Measurements from ENCODE around the gene C1orf115.

C1orf115 gene, protein sequence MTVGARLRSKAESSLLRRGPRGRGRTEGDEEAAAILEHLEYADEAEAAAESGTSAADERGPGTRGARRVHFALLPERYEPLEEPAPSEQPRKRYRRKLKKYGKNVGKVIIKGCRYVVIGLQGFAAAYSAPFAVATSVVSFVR

DNA sequence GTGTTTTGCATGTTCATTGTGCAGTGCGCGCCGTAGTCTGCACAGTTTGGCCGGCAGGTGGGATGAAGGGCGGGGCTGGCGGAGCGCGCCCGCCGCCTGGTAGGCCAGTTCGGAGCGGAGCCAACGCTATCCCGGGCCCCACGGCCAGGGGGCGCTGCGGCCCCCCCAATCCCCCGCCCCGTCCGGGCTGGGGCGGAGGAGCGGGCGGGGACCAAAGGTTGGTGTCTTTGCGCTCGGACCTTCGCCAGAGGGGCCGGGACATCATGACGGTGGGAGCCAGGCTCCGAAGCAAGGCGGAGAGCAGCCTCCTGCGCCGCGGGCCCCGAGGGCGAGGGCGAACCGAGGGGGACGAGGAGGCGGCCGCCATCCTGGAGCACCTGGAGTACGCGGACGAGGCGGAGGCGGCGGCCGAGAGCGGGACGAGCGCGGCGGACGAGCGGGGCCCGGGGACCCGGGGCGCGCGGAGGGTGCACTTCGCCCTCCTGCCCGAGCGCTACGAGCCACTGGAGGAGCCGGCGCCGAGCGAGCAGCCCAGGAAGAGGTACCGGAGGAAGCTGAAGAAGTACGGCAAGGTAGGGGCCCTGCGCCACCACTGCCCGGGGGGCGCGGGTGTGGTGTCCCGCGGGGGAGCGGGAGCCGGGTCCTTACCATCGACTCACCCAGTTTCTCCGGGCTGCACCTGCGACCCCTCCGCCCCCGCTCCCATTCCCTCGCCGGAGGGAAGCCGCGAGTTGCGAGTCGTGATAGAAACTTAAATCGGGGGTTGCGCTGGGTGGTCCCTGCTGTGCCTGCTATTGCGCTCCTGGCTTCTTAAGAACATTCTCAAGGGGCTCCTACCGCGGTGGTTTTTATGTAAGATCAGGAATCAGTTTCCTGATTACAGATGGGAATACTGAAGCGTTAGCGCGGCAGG lies at the start of gene C1orf115:
TSS of gene C1orf115 (plus strand) at position 224 of the 913 bp plus-strand sequence. CDS start at position 264, 40 bp downstream.
- Histone ChIP-seq H3K9me3 (ENCODE audit: control insufficient read depth, insufficient read depth, low read depth, low read length) (no peaks in the 10 kb centered on the region), H3K4me3 (ENCODE audit: low read depth, low read length) (peak within 1 kb of the TSS; percentile 78), H3K36me3 (ENCODE audit: control insufficient read depth, insufficient read depth, low read length) (no peaks in the 10 kb centered on the region), H3K9ac (ENCODE audit: low read length) (no peak within 1 kb of the TSS), H3K4me1 (ENCODE audit: control insufficient read depth, insufficient read depth, low read length) (no peaks in the 10 kb centered on the region; the same call in 1 of the 2 replicates), H3K27ac (ENCODE audit: low read depth, low read length) (no peak within 1 kb of the TSS), H3K27me3 (ENCODE audit: control insufficient read depth, insufficient read depth, low read length) (peaks cover 42% of the 10 kb centered on the region)

DNA sequence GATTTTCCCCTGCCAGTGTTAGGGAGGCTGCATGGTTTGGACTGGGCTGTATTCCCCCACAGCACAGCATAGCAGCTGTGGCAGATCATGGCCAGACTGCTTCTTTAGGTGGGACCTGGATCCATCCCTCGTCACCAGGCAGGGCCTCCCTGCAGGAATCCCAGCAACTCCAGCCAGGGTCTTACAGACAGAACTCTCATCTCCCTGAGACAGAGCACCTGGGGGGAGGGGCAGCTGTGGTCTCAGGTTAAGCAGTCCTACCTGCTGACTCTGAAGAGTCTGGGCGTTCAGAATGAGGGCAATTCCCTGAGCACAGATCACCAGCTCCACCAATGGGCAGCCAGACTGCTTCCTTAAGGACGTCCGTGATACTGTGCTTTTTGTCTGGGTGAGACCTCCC lies 47.9 kb upstream of the C1orf115 start:
- peaks cover 2% of the 10 kb centered on the region; the same call in 1 of the 2 replicates for H3K9me3 ChIP-seq (ENCODE audit: control insufficient read depth, insufficient read depth, low read depth, low read length)
- no peak overlapping the region for H3K4me3 ChIP-seq (ENCODE audit: low read depth, low read length)
- no peaks in the 10 kb centered on the region; the same call in 1 of the 2 replicates for H3K4me1 ChIP-seq (ENCODE audit: control insufficient read depth, insufficient read depth, low read length)
- H3K36me3 ChIP-seq (ENCODE audit: control insufficient read depth, insufficient read depth, low read length), result peaks cover 15% of the 10 kb centered on the region
- H3K9ac ChIP-seq (ENCODE audit: low read length), result no peak overlapping the region
- no peak overlapping the region for H3K27ac ChIP-seq (ENCODE audit: low read depth, low read length)
- no peaks in the 10 kb centered on the region for H3K27me3 ChIP-seq (ENCODE audit: control insufficient read depth, insufficient read depth, low read length)

DNA sequence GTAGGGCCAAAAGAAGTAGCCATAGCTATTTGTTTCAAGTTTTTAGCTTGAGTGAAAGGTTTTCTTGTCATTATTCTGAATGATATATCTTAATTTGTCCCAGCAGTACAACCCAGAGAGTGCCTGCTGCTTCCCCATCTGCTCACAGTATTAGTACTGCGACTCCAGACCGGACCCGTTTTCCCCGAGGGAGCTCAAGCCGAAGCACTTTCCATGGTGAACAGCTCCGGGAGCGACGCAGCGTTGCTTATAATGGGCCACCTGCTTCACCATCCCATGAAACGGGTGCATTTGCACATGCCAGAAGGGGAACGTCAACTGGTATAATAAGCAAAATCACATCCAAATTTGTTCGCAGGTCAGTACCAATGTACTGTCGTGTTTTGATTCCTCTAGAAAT lies 37.2 kb upstream of the C1orf115 start:
- no peaks in the 10 kb centered on the region for H3K27me3 ChIP-seq (ENCODE audit: control insufficient read depth, insufficient read depth, low read length)
- no peak overlapping the region for H3K9ac ChIP-seq (ENCODE audit: low read length)
- no peaks in the 10 kb centered on the region for H3K4me1 ChIP-seq (ENCODE audit: control insufficient read depth, insufficient read depth, low read length)
- no peak overlapping the region for H3K27ac ChIP-seq (ENCODE audit: low read depth, low read length)
- H3K36me3 ChIP-seq (ENCODE audit: control insufficient read depth, insufficient read depth, low read length), result peaks cover 19% of the 10 kb centered on the region
- H3K9me3 ChIP-seq (ENCODE audit: control insufficient read depth, insufficient read depth, low read depth, low read length), result no peaks in the 10 kb centered on the region
- no peak overlapping the region for H3K4me3 ChIP-seq (ENCODE audit: low read depth, low read length)

DNA sequence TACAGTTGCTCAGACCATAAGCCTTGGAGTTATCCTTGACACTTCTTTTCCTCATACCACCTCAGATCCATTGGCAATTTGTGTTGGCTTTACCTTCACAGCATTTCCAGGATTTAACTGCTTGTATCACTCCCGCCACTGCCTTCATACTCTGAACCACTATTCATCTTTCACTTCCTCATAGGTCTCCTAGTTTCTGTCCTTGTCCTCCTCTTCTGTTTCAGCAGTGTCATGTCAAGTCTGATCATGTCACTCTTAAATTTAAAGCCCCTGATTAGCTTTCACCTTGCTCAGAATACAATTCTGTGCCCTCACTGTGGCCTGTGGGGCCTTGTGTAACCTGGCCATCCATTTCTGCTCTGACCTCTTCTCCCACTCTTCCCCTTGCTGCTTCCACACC lies 34.7 kb upstream of the C1orf115 start:
- no peak overlapping the region for H3K9ac ChIP-seq (ENCODE audit: low read length)

DNA sequence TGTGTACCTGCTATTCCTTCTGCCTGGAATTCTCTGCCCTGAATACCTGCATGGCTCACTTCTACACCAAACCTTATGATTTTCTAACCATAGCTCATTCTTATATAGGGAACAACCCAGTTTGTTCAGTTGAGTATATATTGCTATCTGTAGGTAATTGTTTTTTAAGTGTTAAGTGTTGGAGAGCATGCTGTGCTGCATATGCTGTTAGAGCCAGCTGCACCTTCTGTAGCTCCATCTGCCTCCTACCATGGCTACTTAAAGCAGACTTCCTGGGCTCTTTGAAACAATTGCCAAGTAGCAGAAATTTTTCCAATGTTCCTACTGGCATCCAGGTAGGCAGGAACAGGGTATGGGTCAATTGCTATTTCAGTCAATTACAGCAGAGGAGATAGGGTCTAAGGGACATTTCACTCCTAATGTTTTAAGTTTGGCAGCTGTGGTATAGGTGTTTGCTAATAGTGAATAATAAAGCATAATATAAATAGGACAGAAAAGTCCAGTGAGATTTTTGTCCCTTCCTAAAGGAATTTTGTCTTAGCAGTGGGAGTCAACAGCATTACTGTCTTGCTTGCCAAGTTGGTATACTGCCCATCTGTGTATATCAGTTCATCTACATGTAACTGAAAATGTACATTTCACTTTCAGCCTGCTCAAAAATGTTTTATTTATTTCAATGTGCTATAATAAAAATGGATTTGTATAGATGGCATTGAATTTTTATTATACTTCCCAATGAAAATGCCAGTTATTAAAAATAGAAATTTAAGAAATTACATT lies 34.0 kb upstream of the C1orf115 start:
- Histone ChIP-seq H3K27ac (ENCODE audit: low read depth, low read length) (no peak overlapping the region), H3K36me3 (ENCODE audit: control insufficient read depth, insufficient read depth, low read length) (peaks cover 19% of the 10 kb centered on the region), H3K9ac (ENCODE audit: low read length) (no peak overlapping the region), H3K4me1 (ENCODE audit: control insufficient read depth, insufficient read depth, low read length) (no peaks in the 10 kb centered on the region), H3K9me3 (ENCODE audit: control insufficient read depth, insufficient read depth, low read depth, low read length) (no peaks in the 10 kb centered on the region), H3K27me3 (ENCODE audit: control insufficient read depth, insufficient read depth, low read length) (no peaks in the 10 kb centered on the region), H3K4me3 (ENCODE audit: low read depth, low read length) (no peak overlapping the region)

More for the DNA sequence above, 34.7 kb upstream of the C1orf115 start:
- no peaks in the 10 kb centered on the region for H3K4me1 ChIP-seq (ENCODE audit: control insufficient read depth, insufficient read depth, low read length)
- H3K4me3 ChIP-seq (ENCODE audit: low read depth, low read length), result no peak overlapping the region
- no peak overlapping the region for H3K27ac ChIP-seq (ENCODE audit: low read depth, low read length)
- no peaks in the 10 kb centered on the region for H3K27me3 ChIP-seq (ENCODE audit: control insufficient read depth, insufficient read depth, low read length)
- no peaks in the 10 kb centered on the region for H3K9me3 ChIP-seq (ENCODE audit: control insufficient read depth, insufficient read depth, low read depth, low read length)
- H3K36me3 ChIP-seq (ENCODE audit: control insufficient read depth, insufficient read depth, low read length), result peaks cover 19% of the 10 kb centered on the region

DNA sequence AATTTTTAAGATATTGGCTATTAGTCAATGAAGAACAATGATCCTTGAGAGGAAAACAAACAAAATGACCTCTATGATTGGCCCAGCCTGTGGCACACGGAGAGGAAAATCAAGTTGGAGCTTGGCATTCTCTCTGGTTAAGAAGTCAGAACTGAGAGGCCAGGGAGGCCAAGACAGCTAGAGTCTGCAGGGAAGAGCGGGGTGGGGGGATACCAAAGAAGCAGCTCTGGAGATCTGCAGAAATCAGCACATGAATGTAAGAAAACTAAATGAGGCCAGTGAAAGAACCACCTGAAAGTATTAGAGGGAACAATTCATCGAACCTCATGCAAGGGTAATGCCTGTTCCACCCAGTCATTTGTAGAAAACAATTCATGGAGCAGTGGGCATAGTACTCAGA lies 23.8 kb upstream of the C1orf115 start:
- no peaks in the 10 kb centered on the region for H3K36me3 ChIP-seq (ENCODE audit: control insufficient read depth, insufficient read depth, low read length)
- no peak overlapping the region for H3K9ac ChIP-seq (ENCODE audit: low read length)
- H3K4me1 ChIP-seq (ENCODE audit: control insufficient read depth, insufficient read depth, low read length), result no peaks in the 10 kb centered on the region
- no peak overlapping the region for H3K4me3 ChIP-seq (ENCODE audit: low read depth, low read length)
- no peaks in the 10 kb centered on the region for H3K27me3 ChIP-seq (ENCODE audit: control insufficient read depth, insufficient read depth, low read length)
- no peak overlapping the region for H3K27ac ChIP-seq (ENCODE audit: low read depth, low read length)
- no peaks in the 10 kb centered on the region; the same call in 1 of the 2 replicates for H3K9me3 ChIP-seq (ENCODE audit: control insufficient read depth, insufficient read depth, low read depth, low read length)

DNA sequence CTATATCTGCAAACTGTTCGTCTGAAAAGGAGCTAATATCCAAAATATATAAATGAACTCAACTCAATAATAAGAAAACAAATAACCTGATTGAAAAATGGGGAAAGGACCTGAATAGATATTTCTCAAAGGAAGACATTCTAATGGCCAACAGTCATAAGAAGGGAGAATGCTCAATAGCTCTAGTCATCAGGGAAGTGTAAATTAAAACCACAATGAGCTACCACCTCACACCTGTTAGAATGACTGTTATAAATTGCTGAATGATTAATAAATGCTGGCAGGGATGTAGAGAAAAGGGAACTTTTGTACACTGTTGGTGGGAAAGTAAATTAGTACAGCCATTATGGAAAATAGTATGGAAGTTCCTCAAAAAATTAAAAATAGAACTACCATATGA lies 21.2 kb upstream of the C1orf115 start:
- Histone ChIP-seq H3K27me3 (ENCODE audit: control insufficient read depth, insufficient read depth, low read length) (no peaks in the 10 kb centered on the region), H3K27ac (ENCODE audit: low read depth, low read length) (no peak overlapping the region)

DNA sequence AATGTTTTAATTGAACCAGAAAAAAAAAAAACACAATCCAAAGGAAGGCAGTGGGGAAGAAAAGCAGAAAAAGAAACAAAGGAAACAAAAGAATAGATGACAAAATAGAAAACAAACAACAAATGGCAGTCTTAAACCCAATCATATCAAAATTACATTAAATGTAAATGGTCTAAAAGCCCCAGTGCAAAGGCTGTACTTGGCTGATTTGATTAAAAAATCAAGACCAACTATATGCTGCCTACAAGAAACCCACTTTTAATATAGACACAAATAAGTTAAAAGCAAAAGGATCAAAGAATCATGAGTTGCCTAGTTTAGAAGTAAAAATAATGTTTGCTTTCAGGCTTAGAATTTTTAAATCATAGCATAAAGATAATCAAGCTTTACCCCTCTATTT lies 19.8 kb upstream of the C1orf115 start:
- Histone ChIP-seq H3K36me3 (ENCODE audit: control insufficient read depth, insufficient read depth, low read length) (no peaks in the 10 kb centered on the region), H3K27me3 (ENCODE audit: control insufficient read depth, insufficient read depth, low read length) (no peaks in the 10 kb centered on the region), H3K4me1 (ENCODE audit: control insufficient read depth, insufficient read depth, low read length) (no peaks in the 10 kb centered on the region), H3K4me3 (ENCODE audit: low read depth, low read length) (no peak overlapping the region), H3K27ac (ENCODE audit: low read depth, low read length) (no peak overlapping the region), H3K9ac (ENCODE audit: low read length) (no peak overlapping the region), H3K9me3 (ENCODE audit: control insufficient read depth, insufficient read depth, low read depth, low read length) (no peaks in the 10 kb centered on the region; the same call in 1 of the 2 replicates)

More for the DNA sequence above, 21.2 kb upstream of the C1orf115 start:
- Histone ChIP-seq H3K4me3 (ENCODE audit: low read depth, low read length) (no peak overlapping the region), H3K4me1 (ENCODE audit: control insufficient read depth, insufficient read depth, low read length) (no peaks in the 10 kb centered on the region), H3K9me3 (ENCODE audit: control insufficient read depth, insufficient read depth, low read depth, low read length) (no peaks in the 10 kb centered on the region; the same call in 1 of the 2 replicates), H3K9ac (ENCODE audit: low read length) (no peak overlapping the region), H3K36me3 (ENCODE audit: control insufficient read depth, insufficient read depth, low read length) (no peaks in the 10 kb centered on the region)

DNA sequence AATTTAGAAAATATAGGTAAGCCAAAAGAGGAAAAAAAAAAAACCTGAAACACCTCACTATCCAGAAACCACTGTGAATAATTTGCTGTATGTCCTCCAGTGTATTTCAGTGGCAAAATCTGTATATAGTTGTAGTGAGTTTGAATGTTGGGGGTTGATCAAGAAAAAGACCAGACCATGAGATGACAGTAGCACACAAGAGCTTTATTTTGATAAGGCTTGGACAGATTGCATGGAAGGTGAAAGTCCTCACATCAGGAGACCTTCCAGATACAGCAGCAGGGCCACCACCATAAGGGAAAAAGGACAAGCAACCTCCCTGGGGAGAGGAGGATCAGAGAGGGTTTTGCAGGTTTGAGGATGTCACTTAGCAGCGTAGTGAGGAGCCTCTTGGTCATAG lies 16.2 kb upstream of the C1orf115 start:
- Histone ChIP-seq H3K4me1 (ENCODE audit: control insufficient read depth, insufficient read depth, low read length) (no peaks in the 10 kb centered on the region), H3K27me3 (ENCODE audit: control insufficient read depth, insufficient read depth, low read length) (no peaks in the 10 kb centered on the region), H3K4me3 (ENCODE audit: low read depth, low read length) (no peak overlapping the region), H3K36me3 (ENCODE audit: control insufficient read depth, insufficient read depth, low read length) (no peaks in the 10 kb centered on the region), H3K9me3 (ENCODE audit: control insufficient read depth, insufficient read depth, low read depth, low read length) (no peaks in the 10 kb centered on the region; the same call in 1 of the 2 replicates), H3K27ac (ENCODE audit: low read depth, low read length) (no peak overlapping the region), H3K9ac (ENCODE audit: low read length) (no peak overlapping the region)

DNA sequence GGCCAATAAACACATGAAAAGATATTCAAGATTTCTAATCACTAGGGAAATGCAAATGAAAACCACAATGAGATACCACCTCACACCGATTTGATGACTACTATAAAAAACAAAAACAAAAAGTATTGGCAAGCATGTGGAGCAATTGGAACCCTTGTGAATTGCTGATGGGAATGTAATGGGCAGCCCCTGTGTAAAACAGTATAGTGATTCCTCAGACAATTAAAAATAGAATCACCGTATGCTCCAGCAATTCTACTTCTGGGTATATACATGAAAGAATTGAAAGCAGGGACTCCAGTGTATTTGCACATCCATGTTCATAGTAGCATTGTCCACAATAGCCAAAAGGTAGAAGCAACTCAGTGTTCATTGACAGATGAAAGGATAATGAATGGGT lies 12.9 kb upstream of the C1orf115 start:
- H3K9ac ChIP-seq (ENCODE audit: low read length), result no peak overlapping the region
- H3K36me3 ChIP-seq (ENCODE audit: control insufficient read depth, insufficient read depth, low read length), result no peaks in the 10 kb centered on the region

More for the DNA sequence above, 12.9 kb upstream of the C1orf115 start:
- no peaks in the 10 kb centered on the region for H3K4me1 ChIP-seq (ENCODE audit: control insufficient read depth, insufficient read depth, low read length)
- no peaks in the 10 kb centered on the region for H3K9me3 ChIP-seq (ENCODE audit: control insufficient read depth, insufficient read depth, low read depth, low read length)
- no peaks in the 10 kb centered on the region for H3K27me3 ChIP-seq (ENCODE audit: control insufficient read depth, insufficient read depth, low read length)
- H3K27ac ChIP-seq (ENCODE audit: low read depth, low read length), result no peak overlapping the region
- H3K4me3 ChIP-seq (ENCODE audit: low read depth, low read length), result no peak overlapping the region

All from HUES6 (cell line).